HepG2 (cell line): Measurements from ENCODE around the gene STMN3. TPM values are rescaled to one million over a fixed set of nuclear protein-coding genes. Genes with fewer than 3 reads are reported as not detected.

Experiments
- ARNTL ChIP-seq: sonication (generic); formaldehyde crosslinking; IDR thresholded peaks from 2 replicates; pipeline ENCODE4 v1.4.0; 2020; ENCODE audit warnings: mild to moderate bottlenecking, missing genetic modification reagents
- HNRNPL ChIP-seq: fragments of 200-400 bp; formaldehyde crosslinking; IDR thresholded peaks from 2 replicates; pipeline ENCODE4 v1.6.1; 2017; ENCODE audit warnings: mild to moderate bottlenecking, low read depth, low read length
- KDM1A ChIP-seq: IDR thresholded peaks from 2 replicates; pipeline ENCODE4 v1.6.1; 2016; ENCODE audit warnings: missing compliant biosample characterization
- NR2C2 ChIP-seq: sonication (generic); formaldehyde crosslinking; IDR thresholded peaks from 2 replicates; pipeline ENCODE4 v1.4.0; 2020; ENCODE audit warnings: missing genetic modification reagents, mild to moderate bottlenecking, moderate library complexity, borderline replicate concordance
- RBAK ChIP-seq: sonication (generic); formaldehyde crosslinking; IDR thresholded peaks from 2 replicates; pipeline ENCODE4 v1.5.1; 2020; ENCODE audit warnings: mild to moderate bottlenecking, missing genetic modification reagents
- SIN3B ChIP-seq: fragments of 150-350 bp; IDR thresholded peaks from 2 replicates; pipeline ENCODE4 v1.6.1; 2014; ENCODE audit warnings: low read length
- SIX4 ChIP-seq: sonication (generic); formaldehyde crosslinking; IDR thresholded peaks from 2 replicates; pipeline ENCODE4 v1.4.0; 2020; ENCODE audit warnings: missing genetic modification reagents
- SNAI1 ChIP-seq: sonication (generic); formaldehyde crosslinking; IDR thresholded peaks from 2 replicates; pipeline ENCODE4 v1.5.0; 2020; ENCODE audit warnings: mild to moderate bottlenecking, missing genetic modification reagents, borderline replicate concordance
- TBX2 ChIP-seq: sonication (generic); formaldehyde crosslinking; IDR thresholded peaks from 2 replicates; pipeline ENCODE4 v1.5.0; 2020; ENCODE audit warnings: missing genetic modification reagents, mild to moderate bottlenecking, borderline replicate concordance
- ZNF326 ChIP-seq: sonication (generic); formaldehyde crosslinking; IDR thresholded peaks from 2 replicates; pipeline ENCODE4 v1.4.0; 2020; ENCODE audit warnings: missing genetic modification reagents, borderline replicate concordance
- ZNF570 ChIP-seq: sonication (generic); formaldehyde crosslinking; IDR thresholded peaks from 2 replicates; pipeline ENCODE4 v1.4.0; 2020; ENCODE audit warnings: mild to moderate bottlenecking, missing genetic modification reagents, borderline replicate concordance
- ZNF616 ChIP-seq: sonication (generic); formaldehyde crosslinking; IDR thresholded peaks from 2 replicates; pipeline ENCODE4 v1.5.0; 2020; ENCODE audit warnings: low read depth, mild to moderate bottlenecking, missing genetic modification reagents
- ZNF724P ChIP-seq: sonication (generic); formaldehyde crosslinking; IDR thresholded peaks from 2 replicates; pipeline ENCODE4 v1.8.0; 2022; ENCODE audit warnings: missing genetic modification reagents, borderline replicate concordance
- ZSCAN21 ChIP-seq: sonication (generic); formaldehyde crosslinking; IDR thresholded peaks from 2 replicates; pipeline ENCODE4 v1.8.0; 2022; ENCODE audit warnings: mild to moderate bottlenecking, missing genetic modification reagents, moderate library complexity, borderline replicate concordance
- ZSCAN25 ChIP-seq: sonication (generic); formaldehyde crosslinking; IDR thresholded peaks from 2 replicates; pipeline ENCODE4 v1.8.0; 2022; ENCODE audit warnings: mild to moderate bottlenecking, missing genetic modification reagents
- ZSCAN9 ChIP-seq: IDR thresholded peaks from 2 replicates; pipeline ENCODE4 v1.6.1; 2016; ENCODE audit warnings: borderline replicate concordance
- polyA plus RNA-seq, 8 experiments: library from polyadenylated mRNA; depleted of rRNA in 3 of 8; stranded (reverse) in 7 of 8; unstranded in 1 of 8; fragments of >200 nt; fragmentation: Illumina TruSeq in 4 of 8; extraction: Trizol in 4 of 8; gene quantifications; 2 replicates each; pipeline versions ENCODE4 v1.2.1 to v1.2.3, GENCODE V29; 2011 to 2016; ENCODE audit warnings: low read depth in 4 of 8, missing spikeins in 1 of 8, mixed read lengths in 1 of 8; ENCODE audit not compliant: insufficient read depth in 1 of 8
- total RNA-seq, 5 experiments: library from RNA; depleted of rRNA; stranded (reverse); fragments of >200 nt; fragmentation: Illumina TruSeq; extraction: Trizol; gene quantifications; 2 replicates each; pipeline ENCODE4 v1.2.3, GENCODE V29; 2016; ENCODE audit warnings: low read depth in 1 of 5
- TF ChIP-seq, protein P1 (sequence below): sonication (generic); formaldehyde crosslinking; IDR thresholded peaks from 2 replicates; pipeline ENCODE4 v1.4.0; 2020; ENCODE audit warnings: low read depth, mild to moderate bottlenecking, missing genetic modification reagents
- TF ChIP-seq, protein P2 (sequence below): sonication (generic); formaldehyde crosslinking; IDR thresholded peaks from 2 replicates; pipeline ENCODE4 v1.4.0; 2020; ENCODE audit warnings: missing genetic modification reagents, mild to moderate bottlenecking, borderline replicate concordance
- TF ChIP-seq, protein P3 (sequence below): sonication (generic); formaldehyde crosslinking; IDR thresholded peaks from 2 replicates; pipeline ENCODE4 v1.4.0; 2020; ENCODE audit warnings: missing genetic modification reagents; ENCODE audit errors: not compliant biosample characterization
- TF ChIP-seq, protein P4 (sequence below): sonication (generic); formaldehyde crosslinking; IDR thresholded peaks from 2 replicates; pipeline ENCODE4 v1.8.0; 2022; ENCODE audit warnings: low read depth, missing genetic modification reagents
- TF ChIP-seq, protein P5 (sequence below): sonication (generic); formaldehyde crosslinking; IDR thresholded peaks from 2 replicates; pipeline ENCODE4 v1.4.0; 2020; ENCODE audit warnings: low read depth, missing genetic modification reagents

Gene STMN3
- total and polyA plus RNA-seq, 2 of the 13 experiments (the other 11 are each of a cell fraction or from before 2014, with no cell fraction given): 21.0 to 48.3 TPM

DNA sequence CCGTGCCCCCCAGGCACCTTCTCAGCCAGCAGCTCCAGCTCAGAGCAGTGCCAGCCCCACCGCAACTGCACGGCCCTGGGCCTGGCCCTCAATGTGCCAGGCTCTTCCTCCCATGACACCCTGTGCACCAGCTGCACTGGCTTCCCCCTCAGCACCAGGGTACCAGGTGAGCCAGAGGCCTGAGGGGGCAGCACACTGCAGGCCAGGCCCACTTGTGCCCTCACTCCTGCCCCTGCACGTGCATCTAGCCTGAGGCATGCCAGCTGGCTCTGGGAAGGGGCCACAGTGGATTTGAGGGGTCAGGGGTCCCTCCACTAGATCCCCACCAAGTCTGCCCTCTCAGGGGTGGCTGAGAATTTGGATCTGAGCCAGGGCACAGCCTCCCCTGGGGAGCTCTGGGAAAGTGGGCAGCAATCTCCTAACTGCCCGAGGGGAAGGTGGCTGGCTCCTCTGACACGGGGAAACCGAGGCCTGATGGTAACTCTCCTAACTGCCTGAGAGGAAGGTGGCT lies 44.2 kb upstream of the STMN3 start (continued):
- TF ChIP-seq, protein P1, sequence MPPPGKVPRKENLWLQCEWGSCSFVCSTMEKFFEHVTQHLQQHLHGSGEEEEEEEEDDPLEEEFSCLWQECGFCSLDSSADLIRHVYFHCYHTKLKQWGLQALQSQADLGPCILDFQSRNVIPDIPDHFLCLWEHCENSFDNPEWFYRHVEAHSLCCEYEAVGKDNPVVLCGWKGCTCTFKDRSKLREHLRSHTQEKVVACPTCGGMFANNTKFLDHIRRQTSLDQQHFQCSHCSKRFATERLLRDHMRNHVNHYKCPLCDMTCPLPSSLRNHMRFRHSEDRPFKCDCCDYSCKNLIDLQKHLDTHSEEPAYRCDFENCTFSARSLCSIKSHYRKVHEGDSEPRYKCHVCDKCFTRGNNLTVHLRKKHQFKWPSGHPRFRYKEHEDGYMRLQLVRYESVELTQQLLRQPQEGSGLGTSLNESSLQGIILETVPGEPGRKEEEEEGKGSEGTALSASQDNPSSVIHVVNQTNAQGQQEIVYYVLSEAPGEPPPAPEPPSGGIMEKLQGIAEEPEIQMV: peak; percentile 50; the same call in 1 of the 2 replicates
- no peak for TF ChIP-seq SIN3B
- TF ChIP-seq, protein P2, sequence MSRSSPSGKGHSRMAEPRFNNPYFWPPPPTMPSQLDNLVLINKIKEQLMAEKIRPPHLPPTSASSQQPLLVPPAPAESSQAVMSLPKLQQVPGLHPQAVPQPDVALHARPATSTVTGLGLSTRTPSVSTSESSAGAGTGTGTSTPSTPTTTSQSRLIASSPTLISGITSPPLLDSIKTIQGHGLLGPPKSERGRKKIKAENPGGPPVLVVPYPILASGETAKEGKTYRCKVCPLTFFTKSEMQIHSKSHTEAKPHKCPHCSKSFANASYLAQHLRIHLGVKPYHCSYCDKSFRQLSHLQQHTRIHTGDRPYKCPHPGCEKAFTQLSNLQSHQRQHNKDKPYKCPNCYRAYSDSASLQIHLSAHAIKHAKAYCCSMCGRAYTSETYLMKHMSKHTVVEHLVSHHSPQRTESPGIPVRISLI: 0 out of 2 replicates have a peak, but pooled peaks have one; percentile 50
- 0 out of 2 replicates have a peak, but pooled peaks have one; percentile 9 for TF ChIP-seq ZSCAN21
- TF ChIP-seq ZSCAN25 (CRISPR knock-in tag): 0 out of 2 replicates have a peak, but pooled peaks have one; percentile 29
- TF ChIP-seq ZNF570 (CRISPR knock-in tag): no peak
- TF ChIP-seq, protein P3, sequence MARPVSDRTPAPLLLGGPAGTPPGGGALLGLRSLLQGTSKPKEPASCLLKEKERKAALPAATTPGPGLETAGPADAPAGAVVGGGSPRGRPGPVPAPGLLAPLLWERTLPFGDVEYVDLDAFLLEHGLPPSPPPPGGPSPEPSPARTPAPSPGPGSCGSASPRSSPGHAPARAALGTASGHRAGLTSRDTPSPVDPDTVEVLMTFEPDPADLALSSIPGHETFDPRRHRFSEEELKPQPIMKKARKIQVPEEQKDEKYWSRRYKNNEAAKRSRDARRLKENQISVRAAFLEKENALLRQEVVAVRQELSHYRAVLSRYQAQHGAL (CRISPR knock-in tag): no peak
- TF ChIP-seq HNRNPL: peak; percentile 94
- TF ChIP-seq, protein P4, sequence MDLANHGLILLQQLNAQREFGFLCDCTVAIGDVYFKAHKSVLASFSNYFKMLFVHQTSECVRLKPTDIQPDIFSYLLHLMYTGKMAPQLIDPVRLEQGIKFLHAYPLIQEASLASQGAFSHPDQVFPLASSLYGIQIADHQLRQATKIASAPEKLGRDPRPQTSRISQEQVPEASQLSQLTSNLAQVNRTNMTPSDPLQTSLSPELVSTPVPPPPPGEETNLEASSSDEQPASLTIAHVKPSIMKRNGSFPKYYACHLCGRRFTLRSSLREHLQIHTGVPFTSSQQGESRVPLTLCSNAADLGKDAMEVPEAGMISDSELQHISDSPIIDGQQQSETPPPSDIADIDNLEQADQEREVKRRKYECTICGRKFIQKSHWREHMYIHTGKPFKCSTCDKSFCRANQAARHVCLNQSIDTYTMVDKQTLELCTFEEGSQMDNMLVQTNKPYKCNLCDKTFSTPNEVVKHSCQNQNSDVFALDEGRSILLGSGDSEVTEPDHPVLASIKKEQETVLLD (CRISPR knock-in tag): 0 out of 2 replicates have a peak, but pooled peaks have one; percentile 8
- TF ChIP-seq NR2C2 (CRISPR knock-in tag): 0 out of 2 replicates have a peak, but pooled peaks have one; percentile 24
- 0 out of 2 replicates have a peak, but pooled peaks have one; percentile 30 for TF ChIP-seq ARNTL
- TF ChIP-seq, protein P5, sequence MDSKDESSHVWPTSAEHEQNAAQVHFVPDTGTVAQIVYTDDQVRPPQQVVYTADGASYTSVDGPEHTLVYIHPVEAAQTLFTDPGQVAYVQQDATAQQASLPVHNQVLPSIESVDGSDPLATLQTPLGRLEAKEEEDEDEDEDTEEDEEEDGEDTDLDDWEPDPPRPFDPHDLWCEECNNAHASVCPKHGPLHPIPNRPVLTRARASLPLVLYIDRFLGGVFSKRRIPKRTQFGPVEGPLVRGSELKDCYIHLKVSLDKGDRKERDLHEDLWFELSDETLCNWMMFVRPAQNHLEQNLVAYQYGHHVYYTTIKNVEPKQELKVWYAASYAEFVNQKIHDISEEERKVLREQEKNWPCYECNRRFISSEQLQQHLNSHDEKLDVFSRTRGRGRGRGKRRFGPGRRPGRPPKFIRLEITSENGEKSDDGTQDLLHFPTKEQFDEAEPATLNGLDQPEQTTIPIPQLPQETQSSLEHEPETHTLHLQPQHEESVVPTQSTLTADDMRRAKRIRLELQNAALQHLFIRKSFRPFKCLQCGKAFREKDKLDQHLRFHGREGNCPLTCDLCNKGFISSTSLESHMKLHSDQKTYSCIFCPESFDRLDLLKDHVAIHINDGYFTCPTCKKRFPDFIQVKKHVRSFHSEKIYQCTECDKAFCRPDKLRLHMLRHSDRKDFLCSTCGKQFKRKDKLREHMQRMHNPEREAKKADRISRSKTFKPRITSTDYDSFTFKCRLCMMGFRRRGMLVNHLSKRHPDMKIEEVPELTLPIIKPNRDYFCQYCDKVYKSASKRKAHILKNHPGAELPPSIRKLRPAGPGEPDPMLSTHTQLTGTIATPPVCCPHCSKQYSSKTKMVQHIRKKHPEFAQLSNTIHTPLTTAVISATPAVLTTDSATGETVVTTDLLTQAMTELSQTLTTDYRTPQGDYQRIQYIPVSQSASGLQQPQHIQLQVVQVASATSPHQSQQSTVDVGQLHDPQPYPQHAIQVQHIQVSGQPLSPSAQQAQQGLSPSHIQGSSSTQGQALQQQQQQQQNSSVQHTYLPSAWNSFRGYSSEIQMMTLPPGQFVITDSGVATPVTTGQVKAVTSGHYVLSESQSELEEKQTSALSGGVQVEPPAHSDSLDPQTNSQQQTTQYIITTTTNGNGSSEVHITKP (CRISPR knock-in tag): no peak
- TF ChIP-seq ZNF616 (CRISPR knock-in tag): 0 out of 2 replicates have a peak, but pooled peaks have one; percentile 51
- TF ChIP-seq ZSCAN9 (CRISPR knock-in tag): no peak
- TF ChIP-seq SNAI1: no peak
- 0 out of 2 replicates have a peak, but pooled peaks have one; percentile 24 for TF ChIP-seq ZNF724P
- no peak for TF ChIP-seq KDM1A (CRISPR knock-in tag)
- TF ChIP-seq TBX2 (CRISPR knock-in tag): 0 out of 2 replicates have a peak, but pooled peaks have one; percentile 3
- no peak for TF ChIP-seq RBAK (CRISPR knock-in tag)
- peak; percentile 93 for TF ChIP-seq ZNF326 (CRISPR knock-in tag)
- TF ChIP-seq SIX4 (CRISPR knock-in tag): no peak
